ENCODE data around the gene NCKAP5.

GRCh38 chr2:133602538-133602937 lies 34.3 kb upstream of the NCKAP5 start:
- TF ChIP-seq CTCF (IDR thresholded peaks at IDR 0.05; ENCODE audit: borderline replicate concordance, extremely low read depth, low read length, poor library complexity, severe bottlenecking): no peak
- no peak for TF ChIP-seq EZH2 (IDR thresholded peaks at IDR 0.05; ENCODE audit: borderline replicate concordance, low read depth, low read length, severe bottlenecking)

Measured in DND-41 (cell line).